Neural progenitor cell (in vitro differentiated cells): Measurements from ENCODE around the gene TTLL12. TPM values are rescaled to one million over a fixed set of nuclear protein-coding genes. Genes with fewer than 3 reads are reported as not detected.

Source experiments
- DNase-seq: peaks from one replicate; pipeline ENCODE4 v3.0.0-alpha.2; 2016; ENCODE audit warnings: low spot score
- H2AFZ ChIP-seq: fragments of 200-600 bp; sonication (generic); replicated peaks from 2 replicates; pipeline ENCODE4 v1.6.1; 2016; ENCODE audit warnings: antibody characterized with exemption
- H3F3A ChIP-seq: fragments of 200-600 bp; sonication (generic); 2 replicates; pipeline ENCODE4 v1.6.1; 2016; ENCODE audit warnings: antibody characterized with exemption, low read depth
- H3K27ac ChIP-seq: fragments of 200-600 bp; sonication (generic); 2 replicates; pipeline ENCODE4 v1.5.1; 2016; ENCODE audit warnings: mild to moderate bottlenecking
- H3K27me3 ChIP-seq: fragments of 200-600 bp; sonication (generic); 2 replicates; pipeline ENCODE4 v1.6.1; 2016; ENCODE audit warnings: mild to moderate bottlenecking, moderate library complexity
- H3K36me3 ChIP-seq: fragments of 200-600 bp; sonication (generic); 2 replicates; pipeline ENCODE4 v1.5.1; 2016
- H3K4me1 ChIP-seq: fragments of 200-600 bp; sonication (generic); 2 replicates; pipeline ENCODE4 v1.6.1; 2016; ENCODE audit warnings: mixed run types
- H3K4me2 ChIP-seq: fragments of 200-600 bp; sonication (generic); 2 replicates; pipeline ENCODE4 v1.6.1; 2016
- H3K4me3 ChIP-seq: fragments of 200-600 bp; sonication (generic); 2 replicates; pipeline ENCODE4 v1.5.1; 2016
- H3K79me2 ChIP-seq: fragments of 200-600 bp; sonication (generic); 2 replicates; pipeline ENCODE4 v1.6.1; 2016; ENCODE audit warnings: low read depth
- H3K9ac ChIP-seq: fragments of 200-600 bp; sonication (generic); 2 replicates; pipeline ENCODE4 v1.6.1; 2016
- H3K9me3 ChIP-seq: fragments of 200-600 bp; sonication (generic); 2 replicates; pipeline ENCODE4 v1.5.1; 2016; ENCODE audit warnings: low read depth
- H4K20me1 ChIP-seq: fragments of 200-600 bp; sonication (generic); 2 replicates; pipeline ENCODE4 v1.6.1; 2016; ENCODE audit warnings: low read depth
- H3K27ac Mint-ChIP-seq: 3 replicates; pipeline ENCODE4 v1.8.0; 2021; ENCODE audit warnings: mixed read lengths
- H3K27me3 Mint-ChIP-seq: 2 replicates; pipeline ENCODE4 v1.8.0; 2022; ENCODE audit warnings: low read depth, mild to moderate bottlenecking, inconsistent platforms, moderate library complexity, mixed read lengths; ENCODE audit not compliant: insufficient read depth
- H3K36me3 Mint-ChIP-seq: 3 replicates; pipeline ENCODE4 v1.8.0; 2021; ENCODE audit warnings: mixed read lengths
- H3K4me1 Mint-ChIP-seq: 3 replicates; pipeline ENCODE4 v1.8.0; 2021; ENCODE audit warnings: mixed read lengths
- H3K4me3 Mint-ChIP-seq: 3 replicates; pipeline ENCODE4 v1.8.0; 2021; ENCODE audit warnings: mild to moderate bottlenecking, moderate library complexity, mixed read lengths
- H3K9me3 Mint-ChIP-seq: 3 replicates; pipeline ENCODE4 v1.8.0; 2020; ENCODE audit warnings: mixed read lengths
- EZH2 ChIP-seq: fragments of 200-600 bp; sonication (generic); IDR thresholded peaks from 2 replicates; pipeline ENCODE4 v1.6.1; 2017; ENCODE audit warnings: antibody characterized with exemption, mild to moderate bottlenecking, moderate library complexity
- EZH2phosphoT487 ChIP-seq: fragments of 200-600 bp; sonication (generic); IDR thresholded peaks from 2 replicates; pipeline ENCODE4 v1.6.1; 2017; ENCODE audit warnings: antibody characterized with exemption
- total RNA-seq: library from RNA; depleted of rRNA; stranded (reverse); fragments of >200 nt; gene quantifications from 2 replicates; pipeline ENCODE4 v1.2.3, GENCODE V29; 2015; ENCODE audit warnings: low replicate concordance
- TF ChIP-seq, protein P1 (sequence below): fragments of 200-600 bp; sonication (generic); IDR thresholded peaks from 2 replicates; pipeline ENCODE4 v1.5.1; 2017; ENCODE audit warnings: antibody characterized with exemption, mild to moderate bottlenecking

TTLL12 gene
- total RNA-seq, 1 donor from 2014 or later, result 27.8 TPM

DNA sequence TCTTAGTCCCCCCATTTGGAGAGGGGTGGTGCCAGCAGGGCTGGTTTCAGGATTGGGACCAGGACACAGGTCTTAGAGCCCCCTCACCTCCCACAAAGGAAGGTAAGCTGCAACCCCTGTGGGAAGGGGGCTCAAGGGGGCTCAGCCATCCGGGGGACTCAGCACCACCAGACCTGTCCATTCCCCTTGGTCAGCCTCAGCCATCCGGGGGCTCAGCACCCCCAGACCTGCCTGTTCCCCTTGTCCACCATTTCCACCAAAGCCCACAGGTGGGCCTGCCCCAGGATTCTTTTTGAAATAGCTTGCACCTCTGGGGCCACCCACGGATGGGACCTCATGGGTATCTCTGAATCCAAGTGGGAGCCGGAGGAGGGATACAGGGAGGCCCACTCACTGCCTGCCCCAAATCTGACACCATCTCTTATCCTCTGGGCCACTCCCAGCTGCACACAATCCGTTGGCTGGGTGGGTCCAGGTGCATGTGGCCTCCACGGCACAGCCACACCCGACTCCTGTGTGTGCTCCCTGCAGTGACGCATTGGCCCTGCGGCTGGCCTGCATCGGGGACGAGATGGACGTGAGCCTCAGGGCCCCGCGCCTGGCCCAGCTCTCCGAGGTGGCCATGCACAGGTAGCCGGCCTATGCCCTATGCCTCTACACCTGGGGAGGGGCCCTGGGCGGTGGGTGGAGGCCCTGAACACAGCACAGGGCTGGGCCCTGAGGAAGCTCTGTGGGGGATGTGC lies 59.6 kb downstream of the TTLL12 start:
- no peak overlapping the region for H3K9ac ChIP-seq
- H3K36me3 Mint-ChIP-seq, result no peaks in the 10 kb centered on the region
- H3K4me3 Mint-ChIP-seq, result no peak overlapping the region
- H3K9me3 Mint-ChIP-seq, result no peaks in the 10 kb centered on the region
- no peaks in the 10 kb centered on the region for H3K9me3 ChIP-seq
- H3K27me3 Mint-ChIP-seq, result peaks cover 7% of the 10 kb centered on the region
- peaks cover 11% of the 10 kb centered on the region for H3K4me1 Mint-ChIP-seq
- DNase-seq, result no peak
- H3K79me2 ChIP-seq, result no peaks in the 10 kb centered on the region
- no peak overlapping the region for H3K4me3 ChIP-seq
- peaks cover 17% of the 10 kb centered on the region for H3K4me1 ChIP-seq
- no peak overlapping the region for H2AFZ ChIP-seq
- no peak overlapping the region for H3K27ac Mint-ChIP-seq
- H4K20me1 ChIP-seq, result peaks cover 12% of the 10 kb centered on the region
- no peaks in the 10 kb centered on the region for H3F3A ChIP-seq
- H3K27ac ChIP-seq, result no peak overlapping the region
- no peak overlapping the region for H3K4me2 ChIP-seq
- no peak for TF ChIP-seq EZH2phosphoT487
- no peak for TF ChIP-seq EZH2
- TF ChIP-seq, protein P1, sequence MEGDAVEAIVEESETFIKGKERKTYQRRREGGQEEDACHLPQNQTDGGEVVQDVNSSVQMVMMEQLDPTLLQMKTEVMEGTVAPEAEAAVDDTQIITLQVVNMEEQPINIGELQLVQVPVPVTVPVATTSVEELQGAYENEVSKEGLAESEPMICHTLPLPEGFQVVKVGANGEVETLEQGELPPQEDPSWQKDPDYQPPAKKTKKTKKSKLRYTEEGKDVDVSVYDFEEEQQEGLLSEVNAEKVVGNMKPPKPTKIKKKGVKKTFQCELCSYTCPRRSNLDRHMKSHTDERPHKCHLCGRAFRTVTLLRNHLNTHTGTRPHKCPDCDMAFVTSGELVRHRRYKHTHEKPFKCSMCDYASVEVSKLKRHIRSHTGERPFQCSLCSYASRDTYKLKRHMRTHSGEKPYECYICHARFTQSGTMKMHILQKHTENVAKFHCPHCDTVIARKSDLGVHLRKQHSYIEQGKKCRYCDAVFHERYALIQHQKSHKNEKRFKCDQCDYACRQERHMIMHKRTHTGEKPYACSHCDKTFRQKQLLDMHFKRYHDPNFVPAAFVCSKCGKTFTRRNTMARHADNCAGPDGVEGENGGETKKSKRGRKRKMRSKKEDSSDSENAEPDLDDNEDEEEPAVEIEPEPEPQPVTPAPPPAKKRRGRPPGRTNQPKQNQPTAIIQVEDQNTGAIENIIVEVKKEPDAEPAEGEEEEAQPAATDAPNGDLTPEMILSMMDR, result no peak
- no peaks in the 10 kb centered on the region for H3K36me3 ChIP-seq
- H3K27me3 ChIP-seq, result no peaks in the 10 kb centered on the region

DNA sequence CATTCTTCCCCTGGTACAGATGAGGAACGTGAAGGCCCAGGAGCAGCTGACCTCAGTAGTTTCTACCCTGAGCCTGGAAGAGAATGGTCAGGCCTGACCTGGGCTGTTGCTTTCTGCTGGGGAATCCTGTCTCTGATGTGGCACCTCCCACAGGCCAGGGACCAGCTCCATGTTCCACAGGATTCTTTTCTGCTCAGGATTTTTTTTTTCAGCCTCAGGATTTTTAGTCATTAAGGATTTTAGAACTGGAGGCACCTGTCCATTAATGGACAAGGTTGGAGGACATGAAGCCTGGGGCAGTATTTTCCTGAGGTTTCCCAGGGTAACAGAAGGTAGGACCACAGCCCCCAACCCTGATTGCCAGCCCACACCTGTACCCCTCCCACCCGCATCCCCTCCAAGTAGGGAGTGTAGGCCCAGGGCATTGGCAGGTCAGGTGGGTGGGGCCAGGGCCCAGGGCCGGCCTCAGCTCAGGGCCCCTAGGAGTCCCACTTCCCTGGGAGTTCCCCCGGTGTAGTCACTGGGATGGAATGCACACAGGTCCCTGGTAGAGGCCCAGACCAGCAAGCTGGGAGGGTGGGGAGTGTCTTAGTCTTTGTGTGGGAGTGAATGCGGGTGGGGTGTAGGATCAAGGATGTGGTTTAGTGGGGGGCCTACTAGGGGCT lies 60.3 kb downstream of the TTLL12 start:
- peaks cover 7% of the 10 kb centered on the region for H3K27me3 Mint-ChIP-seq
- H3K4me3 Mint-ChIP-seq, result no peak overlapping the region
- H4K20me1 ChIP-seq, result peaks cover 12% of the 10 kb centered on the region
- H3K4me1 ChIP-seq, result peaks cover 17% of the 10 kb centered on the region
- no peaks in the 10 kb centered on the region for H3K27me3 ChIP-seq
- no peaks in the 10 kb centered on the region for H3F3A ChIP-seq
- H3K4me2 ChIP-seq, result no peak overlapping the region
- no peak overlapping the region for H2AFZ ChIP-seq
- peaks cover 11% of the 10 kb centered on the region for H3K4me1 Mint-ChIP-seq
- TF ChIP-seq EZH2phosphoT487, result no peak
- no peaks in the 10 kb centered on the region for H3K36me3 Mint-ChIP-seq
- H3K4me3 ChIP-seq, result no peak overlapping the region
- no peaks in the 10 kb centered on the region for H3K79me2 ChIP-seq
- H3K36me3 ChIP-seq, result no peaks in the 10 kb centered on the region
- DNase-seq, result no peak
- no peak overlapping the region for H3K27ac Mint-ChIP-seq
- no peaks in the 10 kb centered on the region for H3K9me3 ChIP-seq
- H3K9ac ChIP-seq, result no peak overlapping the region
- no peak overlapping the region for H3K27ac ChIP-seq
- H3K9me3 Mint-ChIP-seq, result no peaks in the 10 kb centered on the region

DNA sequence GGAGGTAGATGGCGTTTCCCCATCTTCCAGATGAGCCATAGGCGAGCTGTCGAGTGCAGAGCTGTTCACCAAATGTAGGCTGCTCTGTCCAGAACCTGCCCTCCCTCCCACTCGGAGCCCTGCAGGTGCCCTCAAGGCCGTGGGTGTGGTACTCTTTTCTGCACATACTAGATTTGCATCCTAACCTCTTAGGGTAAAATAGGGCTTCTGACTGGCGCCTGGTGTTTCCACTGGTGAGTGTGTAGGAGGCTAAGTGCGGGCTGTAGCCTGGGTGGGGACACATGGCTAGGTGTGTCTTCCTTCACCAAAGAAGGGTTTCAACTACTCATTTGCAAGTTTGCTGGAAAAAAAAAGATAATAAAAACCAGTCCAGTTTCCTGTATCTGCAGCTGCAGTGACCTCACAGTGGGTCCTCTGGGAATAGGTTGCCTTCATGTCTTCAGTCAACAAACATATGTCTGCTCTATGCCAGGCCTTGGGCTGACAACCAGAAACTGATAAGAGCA lies 67.9 kb downstream of the TTLL12 start:
- Histone ChIP-seq H3K36me3 (no peaks in the 10 kb centered on the region), H3K4me3 (no peak overlapping the region), H3F3A (peaks cover 4% of the 10 kb centered on the region), H3K9me3 (no peaks in the 10 kb centered on the region), H3K4me2 (no peak overlapping the region), H4K20me1 (no peaks in the 10 kb centered on the region), H2AFZ (no peak overlapping the region), H3K4me1 (peaks cover 8% of the 10 kb centered on the region), H3K27ac (no peak overlapping the region), H3K79me2 (no peaks in the 10 kb centered on the region), H3K27me3 (peaks cover 19% of the 10 kb centered on the region), H3K9ac (no peak overlapping the region)
- peaks cover 13% of the 10 kb centered on the region for H3K4me1 Mint-ChIP-seq
- H3K27me3 Mint-ChIP-seq, result peaks cover 5% of the 10 kb centered on the region
- H3K36me3 Mint-ChIP-seq, result peaks cover 2% of the 10 kb centered on the region
- TF ChIP-seq, protein P1, result no peak
- no peak for TF ChIP-seq EZH2phosphoT487
- no peak for TF ChIP-seq EZH2
- DNase-seq, result no peak
- no peaks in the 10 kb centered on the region for H3K9me3 Mint-ChIP-seq
- H3K4me3 Mint-ChIP-seq, result no peak overlapping the region
- H3K27ac Mint-ChIP-seq, result no peak overlapping the region
